B cell (primary cell): ENCODE data around the gene PPP4C. TPM values are rescaled to one million over a fixed set of nuclear protein-coding genes. Genes with fewer than 3 reads are reported as not detected.

ENCODE experiments used
- ATAC-seq: fragments of 200-7000 bp; cut with Tn5 transposase; one replicate; pipeline ENCODE4 v1.10.0; 2021; ENCODE audit warnings: low read depth, mild to moderate bottlenecking, moderate number of reproducible peaks, moderate library complexity
- CTCF ChIA-PET: fragments of 350-600 bp; sonication (Branson Sonifier 250); formaldehyde crosslinking; loops from one replicate; lab custom pipeline; 2021; ENCODE audit warnings: antibody characterized with exemption, inconsistent platforms; lab: Charles Lee
- POLR2A ChIA-PET: fragments of 350-600 bp; sonication (Branson Sonifier 250); formaldehyde crosslinking; loops from one replicate; lab custom pipeline; 2021; ENCODE audit warnings: antibody characterized with exemption; lab: Charles Lee
- DNase-seq: peaks from one replicate; pipeline ENCODE4 v3.0.0; 2013
- H2AFZ ChIP-seq: 2 replicates; pipeline ENCODE4 v1.6.1; 2012; ENCODE audit warnings: mild to moderate bottlenecking, low read depth, low read length; ENCODE audit not compliant: insufficient read depth, poor library complexity, severe bottlenecking
- H3K27ac ChIP-seq, 2 donors: 1 replicate in 1 of 2; 2 replicates in 1 of 2; pipeline ENCODE4 v1.5.1; 2012 to 2013; ENCODE audit warnings: low read length in 2 of 2, mild to moderate bottlenecking in 2 of 2, moderate library complexity in 1 of 2
- H3K27me3 ChIP-seq, 4 experiments: fragments of 200-600 bp in 1 of 4; sonication (generic) in 1 of 4; replicated peaks in 1 of 4; 1 replicate in 2 of 4; 2 replicates in 2 of 4; pipeline versions ENCODE4 v1.6.1 to v1.7.0; 2013 to 2016; ENCODE audit warnings: low read length in 3 of 4, mild to moderate bottlenecking in 2 of 4, mixed read lengths in 1 of 4, moderate library complexity in 1 of 4; ENCODE audit not compliant: insufficient read depth in 4 of 4, control insufficient read depth in 3 of 4; ENCODE audit errors: control extremely low read depth in 1 of 4
- H3K36me3 ChIP-seq, 2 experiments: replicated peaks in 1 of 2; 1 replicate in 1 of 2; 2 replicates in 1 of 2; pipeline versions ENCODE4 v1.6.1 to v1.7.1; 2013; ENCODE audit warnings: low read length in 1 of 2; ENCODE audit not compliant: insufficient read depth in 2 of 2, control insufficient read depth in 1 of 2; ENCODE audit errors: control extremely low read depth in 1 of 2, extremely low read depth in 1 of 2
- H3K4me1 ChIP-seq, 2 donors: fragments of 200-600 bp in 1 of 2; sonication (generic) in 1 of 2; 1 replicate in 1 of 2; 2 replicates in 1 of 2; pipeline versions ENCODE4 v1.5.1 to v1.6.1; 2013 to 2017; ENCODE audit warnings: low read length in 2 of 2; ENCODE audit not compliant: control insufficient read depth in 2 of 2, insufficient read depth in 2 of 2
- H3K4me2 ChIP-seq: replicated peaks from 2 replicates; pipeline ENCODE3; 2012; ENCODE audit warnings: mild to moderate bottlenecking, low read depth, low read length; ENCODE audit not compliant: poor library complexity, severe bottlenecking
- H3K4me3 ChIP-seq, 5 experiments: fragments of 200-600 bp in 1 of 5; sonication (generic) in 1 of 5; 1 replicate in 3 of 5; 2 replicates in 2 of 5; pipeline versions ENCODE4 v1.5.1 to v1.7.0; 2011 to 2016; ENCODE audit warnings: low read length in 4 of 5, mild to moderate bottlenecking in 4 of 5, low read depth in 2 of 5, control low read depth in 1 of 5, moderate library complexity in 1 of 5; ENCODE audit not compliant: insufficient read depth in 1 of 5; ENCODE audit errors: control extremely low read depth in 1 of 5, extremely low read depth in 1 of 5
- H3K79me2 ChIP-seq: fragments of 200-600 bp; sonication (generic); one replicate; pipeline ENCODE4 v1.6.0; 2016; ENCODE audit warnings: low read length; ENCODE audit not compliant: control insufficient read depth, insufficient read depth
- H3K9ac ChIP-seq: fragments of 200-600 bp; sonication (generic); 2 replicates; pipeline ENCODE4 v1.6.1; 2017; ENCODE audit warnings: mild to moderate bottlenecking, low read length, moderate library complexity
- H3K9me3 ChIP-seq, 3 donors: one replicate each; pipeline versions ENCODE4 v1.6.1 to v1.7.1; 2013; ENCODE audit warnings: low read length in 2 of 3; ENCODE audit not compliant: control insufficient read depth in 2 of 3, insufficient read depth in 1 of 3; ENCODE audit errors: control extremely low read depth in 1 of 3
- H4K20me1 ChIP-seq: 2 replicates; pipeline ENCODE4 v1.6.0; 2012; ENCODE audit warnings: mild to moderate bottlenecking, low read length; ENCODE audit not compliant: insufficient read depth, control insufficient read depth, poor library complexity, severe bottlenecking
- H3K27ac Mint-ChIP-seq: one replicate; pipeline ENCODE4 v1.8.0; 2021; ENCODE audit warnings: mixed read lengths
- H3K27me3 Mint-ChIP-seq: one replicate; pipeline ENCODE4 v1.8.0; 2021; ENCODE audit warnings: mixed read lengths
- H3K4me1 Mint-ChIP-seq: one replicate; pipeline ENCODE4 v1.8.0; 2021; ENCODE audit warnings: mixed read lengths
- H3K4me3 Mint-ChIP-seq: one replicate; pipeline ENCODE4 v1.8.0; 2021; ENCODE audit warnings: mixed read lengths
- H3K9me3 Mint-ChIP-seq: one replicate; pipeline ENCODE4 v1.8.0; 2022; ENCODE audit warnings: mixed read lengths; ENCODE audit not compliant: insufficient read depth
- EZH2 ChIP-seq: IDR thresholded peaks from 2 replicates; pipeline ENCODE4 v1.6.1; 2012; ENCODE audit warnings: borderline replicate concordance, low read depth, mild to moderate bottlenecking, moderate library complexity, low read length; ENCODE audit not compliant: insufficient read depth, poor library complexity, severe bottlenecking
- WGBS: methylation state at CpG from one replicate; pipeline ENCODE4 v1.1.5; 2013; ENCODE audit warnings: missing lambda C conversion rate; ENCODE audit not compliant: insufficient coverage; 5-methylcytosine and 5-hydroxymethylcytosine counted together
- intact Hi-C: fragments of 100-400 bp; cut with micrococcal nuclease; formaldehyde crosslinking; loops from one replicate; pipeline ENCODE4 v1.10.0; 2022
- polyA plus RNA-seq: library from polyadenylated mRNA; depleted of rRNA; stranded (reverse); fragments of >200 nt; gene quantifications from 2 replicates; pipeline ENCODE4 v1.2.3, GENCODE V29; 2012
- total RNA-seq, 2 donors: library from RNA; stranded (reverse); fragments of 120-200 nt in 1 of 2; gene quantifications; 1 replicate in 1 of 2; 2 replicates in 1 of 2; pipeline versions ENCODE4 v1.2.3 to v1.2.4, GENCODE V29; 2013 to 2022
- TF ChIP-seq, protein P1 (sequence below): fragments of 200-600 bp; IDR thresholded peaks from one replicate; pipeline ENCODE4 v1.8.0; 2022; ENCODE audit warnings: antibody characterized with exemption, mild to moderate bottlenecking

PPP4C gene
- total and polyA plus RNA-seq, 2 donors (not counting 1 experiment from before 2014, with no cell fraction given): 93.3 to 106 TPM

DNA sequence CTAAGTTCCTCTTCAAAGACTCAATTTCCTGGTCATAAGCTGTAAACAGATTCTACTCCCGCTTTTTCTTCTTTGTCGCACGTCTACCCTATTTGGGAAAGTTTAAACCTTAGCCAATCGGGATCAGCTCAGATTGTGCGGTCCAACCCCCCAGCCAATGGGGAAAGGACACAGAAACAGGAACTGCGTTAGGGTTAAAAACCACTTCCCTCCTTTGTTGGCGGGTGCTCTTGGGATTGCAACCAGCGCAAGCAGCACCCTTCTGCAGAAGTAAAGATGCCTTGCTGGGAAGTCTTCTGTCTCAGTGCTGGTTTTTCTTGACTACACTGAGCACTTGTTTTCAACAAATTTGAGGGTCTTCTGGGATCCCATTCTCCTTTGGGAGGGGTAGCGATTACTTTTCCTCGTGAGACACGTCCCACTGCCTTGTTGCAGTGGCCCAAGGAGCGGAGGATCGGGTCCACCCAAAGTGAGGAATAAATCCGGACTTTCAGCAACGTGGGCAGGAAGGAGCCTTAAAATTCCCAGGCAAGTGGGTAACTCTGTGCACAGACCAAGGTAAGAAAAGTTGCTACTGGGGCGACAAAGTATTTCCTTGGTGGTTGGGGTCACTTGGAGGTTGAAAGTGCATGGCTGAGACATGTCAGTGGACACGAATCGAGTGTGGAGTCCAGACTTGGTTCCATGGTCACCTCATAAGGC is 21.2 kb downstream of the PPP4C start:
- peaks cover 21% of the 10 kb centered on the region for H3K79me2 ChIP-seq
- CTCF ChIA-PET: interaction anchor here (0.6 to 0.9 kb wide), 2 partner anchors 31 to 537 kb away, joined by 3 read pairs; partner anchors contain the start of gene ALDOA
- Mint-ChIP-seq H3K9me3 (peaks cover 2% of the 10 kb centered on the region), H3K4me1 (peaks cover 36% of the 10 kb centered on the region), H3K4me3 (peak overlapping the region; percentile 82), H3K27me3 (no peaks in the 10 kb centered on the region), H3K27ac (peak overlapping the region; percentile 96)
- H3K27ac ChIP-seq: peak overlapping the region; percentile 90 to 95
- DNase-seq (peak; percentile 66), ATAC-seq (no peak)
- H3K27me3 ChIP-seq: no peaks in the 10 kb centered on the region
- H2AFZ ChIP-seq: peak overlapping the region; percentile 93
- peak overlapping the region; percentile 80 for H3K9ac ChIP-seq
- H3K4me3 ChIP-seq: peak overlapping the region in 3 of 5 experiments; percentile 42 to 92 (median 49)
- H4K20me1 ChIP-seq: no peaks in the 10 kb centered on the region
- H3K4me2 ChIP-seq: peak overlapping the region; percentile 98
- peaks cover 0 to 20% of the 10 kb centered on the region in 2 experiments for H3K36me3 ChIP-seq
- intact Hi-C loops: loop anchor here (1.0 to 10.0 kb wide), 5 partner anchors 26 to 538 kb away; partner anchors contain the start of genes ALDOA, MAPK3, MYL11 and TBC1D10B
- TF ChIP-seq, protein P1, sequence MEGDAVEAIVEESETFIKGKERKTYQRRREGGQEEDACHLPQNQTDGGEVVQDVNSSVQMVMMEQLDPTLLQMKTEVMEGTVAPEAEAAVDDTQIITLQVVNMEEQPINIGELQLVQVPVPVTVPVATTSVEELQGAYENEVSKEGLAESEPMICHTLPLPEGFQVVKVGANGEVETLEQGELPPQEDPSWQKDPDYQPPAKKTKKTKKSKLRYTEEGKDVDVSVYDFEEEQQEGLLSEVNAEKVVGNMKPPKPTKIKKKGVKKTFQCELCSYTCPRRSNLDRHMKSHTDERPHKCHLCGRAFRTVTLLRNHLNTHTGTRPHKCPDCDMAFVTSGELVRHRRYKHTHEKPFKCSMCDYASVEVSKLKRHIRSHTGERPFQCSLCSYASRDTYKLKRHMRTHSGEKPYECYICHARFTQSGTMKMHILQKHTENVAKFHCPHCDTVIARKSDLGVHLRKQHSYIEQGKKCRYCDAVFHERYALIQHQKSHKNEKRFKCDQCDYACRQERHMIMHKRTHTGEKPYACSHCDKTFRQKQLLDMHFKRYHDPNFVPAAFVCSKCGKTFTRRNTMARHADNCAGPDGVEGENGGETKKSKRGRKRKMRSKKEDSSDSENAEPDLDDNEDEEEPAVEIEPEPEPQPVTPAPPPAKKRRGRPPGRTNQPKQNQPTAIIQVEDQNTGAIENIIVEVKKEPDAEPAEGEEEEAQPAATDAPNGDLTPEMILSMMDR: no peak
- no peak for TF ChIP-seq EZH2
- H3K4me1 ChIP-seq: peaks cover 28 to 43% of the 10 kb centered on the region in 2 donors
- POLR2A ChIA-PET: interaction anchor here (0.7 to 6.8 kb wide), 5 partner anchors 14 to 123 kb away, joined by 3 to 97 read pairs (median 3); partner anchors contain the start of genes ALDOA, CORO1A and TAOK2
- H3K9me3 ChIP-seq: peaks cover 2 to 37% (median 25%) of the 10 kb centered on the region in 3 donors
- 91% methylated on average over 13 of the region's 18 CpGs for WGBS

DNA sequence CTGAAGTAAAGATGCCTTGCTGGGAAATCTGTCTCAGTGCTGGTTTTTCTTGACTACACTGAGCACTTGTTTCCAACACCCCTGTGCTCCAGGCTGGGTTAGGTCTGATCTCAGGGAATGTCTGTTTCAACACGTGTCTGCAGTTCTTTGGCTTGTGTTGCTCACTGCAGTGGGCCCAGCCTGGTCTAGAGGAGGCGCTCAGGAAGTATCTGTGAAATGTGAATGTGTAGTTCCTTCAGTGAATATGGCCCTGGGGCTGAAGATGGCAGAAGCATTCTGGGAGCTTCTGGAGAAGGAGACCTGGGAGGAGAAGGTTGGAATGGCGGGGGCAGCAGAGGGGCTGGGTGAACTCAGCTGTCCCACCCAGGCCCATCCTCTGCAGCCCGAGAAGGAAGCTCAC is 28.3 kb downstream of the PPP4C start:
- no peak for DNase-seq
- no peaks in the 10 kb centered on the region for H3K27me3 ChIP-seq
- no peaks in the 10 kb centered on the region for H3K4me1 ChIP-seq
- H3K9ac ChIP-seq: no peak overlapping the region
- Mint-ChIP-seq H3K9me3 (no peaks in the 10 kb centered on the region), H3K4me3 (no peak overlapping the region), H3K4me1 (no peaks in the 10 kb centered on the region), H3K27me3 (no peaks in the 10 kb centered on the region), H3K27ac (no peak overlapping the region)
- no peak overlapping the region for H2AFZ ChIP-seq
- TF ChIP-seq, protein P1: no peak
- no peak for TF ChIP-seq EZH2
- POLR2A ChIA-PET: no interaction called here
- H3K27ac ChIP-seq: no peak overlapping the region
- H3K4me3 ChIP-seq: no peak overlapping the region
- 96% methylated on average over 4 of the region's 4 CpGs for WGBS
- no peak for ATAC-seq
- H3K79me2 ChIP-seq: no peaks in the 10 kb centered on the region
- intact Hi-C loops: no loop called here
- H3K36me3 ChIP-seq: peaks cover 2 to 17% of the 10 kb centered on the region in 2 experiments
- CTCF ChIA-PET: interaction anchor here (1.5 kb wide), 1 partner anchor 11 kb away, joined by 4 read pairs; no protein-coding TSS in a partner anchor
- no peak overlapping the region for H3K4me2 ChIP-seq
- no peaks in the 10 kb centered on the region for H4K20me1 ChIP-seq
- H3K9me3 ChIP-seq: peaks cover 0 to 10% (median 0%) of the 10 kb centered on the region in 3 donors
